ENCODE results near the gene AMER3. TPM values are rescaled to one million over a fixed set of nuclear protein-coding genes. Genes with fewer than 3 reads are reported as not detected.

Gene AMER3
- total and polyA plus RNA-seq, 2 of the 4 experiments (the other 2 are of a cell fraction), result not detected

GRCh38 chr2:130764035-130764820 lies 8.9 kb downstream of the AMER3 start:
- DNase-seq, result no peak
- Histone ChIP-seq H2BK15ac (ENCODE audit: low read depth, low read length) (no peak overlapping the region), H3K36me3 (ENCODE audit: control insufficient read depth, insufficient read depth, low read length) (no peaks in the 10 kb centered on the region), H3K4me1 (ENCODE audit: control insufficient read depth, insufficient read depth, low read length) (no peaks in the 10 kb centered on the region), H4K5ac (ENCODE audit: low read depth, low read length) (no peak overlapping the region), H3K23ac (ENCODE audit: low read depth, low read length) (no peak overlapping the region), H3K9ac (ENCODE audit: low read depth, low read length) (no peak overlapping the region), H3K27ac (ENCODE audit: insufficient read depth, low read length) (no peak overlapping the region), H2BK120ac (ENCODE audit: low read depth, low read length) (no peak overlapping the region), H3K79me1 (ENCODE audit: low read depth in 1 of 2, low read length in 2 of 2) (no peaks in the 10 kb centered on the region), H2AFZ (replicated peaks; ENCODE audit: low read length, poor library complexity) (no peak overlapping the region), H3K9me1 (ENCODE audit: insufficient read depth, low read length) (no peaks in the 10 kb centered on the region), H3K18ac (ENCODE audit: low read depth, low read length) (no peak overlapping the region), H3K4ac (ENCODE audit: low read depth, low read length) (no peak overlapping the region), H3K27me3 (ENCODE audit: control insufficient read depth, insufficient read depth, low read length) (no peaks in the 10 kb centered on the region), H2BK5ac (ENCODE audit: low read depth, low read length, poor library complexity, severe bottlenecking) (no peak overlapping the region), H3K4me3 (ENCODE audit: insufficient read depth, low read depth, low read length) (no peak overlapping the region), H2AK9ac (replicated peaks; ENCODE audit: low read depth, low read length, poor library complexity) (no peak overlapping the region), H4K8ac (ENCODE audit: low read depth in 2 of 2, low read length in 2 of 2) (no peak overlapping the region), H3K4me2 (ENCODE audit: low read depth, low read length) (no peak overlapping the region), H2AK5ac (ENCODE audit: low read depth, low read length) (no peak overlapping the region), H3K56ac (ENCODE audit: extremely low read depth, insufficient read depth, low read length) (no peak overlapping the region), H2BK20ac (ENCODE audit: low read depth, low read length) (no peak overlapping the region), H4K20me1 (ENCODE audit: insufficient read depth, low read length) (no peaks in the 10 kb centered on the region), H4K91ac (ENCODE audit: insufficient read depth, low read depth, low read length) (no peak overlapping the region), H3K9me3 (ENCODE audit: control insufficient read depth, insufficient read depth, low read length) (no peaks in the 10 kb centered on the region; the same call in 1 of the 2 replicates), H3K14ac (replicated peaks; ENCODE audit: low read depth, low read length) (no peak overlapping the region)
- intact Hi-C loops (cut with micrococcal nuclease), result no loop called here
- no TSS peak for BruUV-seq (replicated peaks)
- in situ Hi-C loops (cut with MboI; ENCODE audit: low sequenced_read_pairs), result no loop called here
- POLR2A ChIA-PET (ENCODE audit: unreplicated experiment), result no interaction called here
- CTCF ChIA-PET, result no interaction called here
- no peak for ATAC-seq (ENCODE audit: low read depth)
- TF ChIP-seq MAZ (IDR thresholded peaks at IDR 0.05; ENCODE audit: borderline replicate concordance, low read depth, low read length) (no peak), RCOR1 (IDR thresholded peaks at IDR 0.05; ENCODE audit: insufficient replicate concordance, low read length) (no peak), USF2 (IDR thresholded peaks at IDR 0.05; ENCODE audit: low read depth, low read length) (no peak), RAD21 (IDR thresholded peaks at IDR 0.05; ENCODE audit: low read length) (no peak), MAFK (IDR thresholded peaks at IDR 0.05; ENCODE audit: low read depth, low read length) (no peak), CHD1 (IDR thresholded peaks at IDR 0.05; ENCODE audit: low read depth, low read length) (no peak), CEBPB (IDR thresholded peaks at IDR 0.05; ENCODE audit: low read depth, low read length) (no peak), BHLHE40 (IDR thresholded peaks at IDR 0.05; ENCODE audit: low read depth, low read length) (no peak), ELK1 (IDR thresholded peaks at IDR 0.05; ENCODE audit: borderline replicate concordance, low read depth, low read length) (no peak), CTCF (conservative IDR thresholded peaks at IDR 0.05; ENCODE audit: low read depth, low read length) (no peak)
- dilution Hi-C loops (cut with HindIII; ENCODE audit: low sequenced_read_pairs, unreplicated experiment), result no loop called here
- 56% methylated on average over 6 of the region's 15 CpGs; no CpG with 5 or more reads in 1 of the 2 experiments for WGBS, 2 experiments (ENCODE audit: extremely low coverage in 2 of 2, insufficient read length in 1 of 2)
